GM18861 (cell line): ENCODE results near the gene RNF20.
"Not testable (repeated sequence)": the region's sequence is repeated elsewhere in the genome, so short reads cannot be mapped to it uniquely, and the experiment has no call there.

Experiments
- ATAC-seq: cut with Tn5 transposase; IDR thresholded peaks from one replicate; pipeline ENCODE4 v1.9.1; 2021; ENCODE audit not compliant: unreplicated experiment

Gene RNF20

GRCh38 chr9:101536351-101536750, 2.7 kb downstream of the RNF20 start:
- ATAC-seq = no peak

GRCh38 chr9:101536938-101537337, 3.3 kb downstream of the RNF20 start:
- ATAC-seq = no peak

- ATAC-seq = no peak
Measured at GRCh38 chr9:101540069-101540468, 6.4 kb downstream of the RNF20 start.

GRCh38 chr9:101543098-101543735, 9.6 kb downstream of the RNF20 start:
- ATAC-seq = no peak

DNA sequence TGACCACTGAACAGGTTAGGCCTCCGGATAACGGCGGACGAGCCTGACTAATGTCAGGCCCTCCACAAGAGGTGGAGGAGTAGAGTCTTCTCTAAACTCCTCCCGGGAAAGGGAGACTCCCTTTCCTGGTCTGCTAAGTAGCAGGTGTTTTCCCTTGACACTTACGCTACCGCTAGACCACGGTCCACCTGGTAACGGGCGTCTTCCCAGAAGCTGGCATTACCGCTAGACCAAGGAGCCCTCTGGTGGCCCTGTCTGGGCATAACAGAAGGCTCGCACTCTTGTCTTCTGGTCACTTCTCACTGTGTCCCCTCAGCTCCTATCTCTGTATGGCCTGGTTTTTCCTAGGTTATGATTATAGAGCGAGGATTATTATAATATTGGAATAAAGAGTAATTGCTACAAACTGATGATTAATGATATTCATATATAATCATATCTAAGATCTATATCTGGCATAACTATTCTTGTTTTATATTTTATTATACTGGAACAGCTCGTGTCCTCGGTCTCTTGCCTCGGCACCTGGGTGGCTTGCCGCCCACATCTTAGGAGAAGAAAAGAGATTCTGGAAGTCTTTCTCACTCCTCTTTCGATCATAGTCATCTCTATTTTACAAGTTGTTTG, 15.9 kb downstream of the RNF20 start:
- not testable (repeated sequence) for ATAC-seq

DNA sequence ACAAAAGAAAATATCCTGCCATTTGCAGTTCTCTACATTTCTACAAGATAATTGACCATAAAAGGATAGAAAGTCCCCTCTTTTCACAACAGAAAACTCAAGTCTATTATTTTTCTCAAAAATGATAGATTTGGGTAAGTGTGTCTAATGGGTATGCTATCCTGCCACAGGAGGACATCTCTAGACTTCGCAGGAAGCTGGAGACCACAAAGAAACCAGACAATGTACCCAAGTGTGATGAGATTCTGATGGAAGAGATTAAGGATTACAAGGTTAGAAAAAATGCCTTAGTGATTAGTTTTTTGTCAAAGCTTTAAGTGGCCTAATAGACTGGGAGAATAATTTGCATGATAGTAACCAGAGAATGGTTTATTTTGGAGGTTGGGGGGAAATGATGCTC, 28.1 kb downstream of the RNF20 start:
- no peak for ATAC-seq

GRCh38 chr9:101562966-101563365, 29.3 kb downstream of the RNF20 start:
- no peak for ATAC-seq

DNA sequence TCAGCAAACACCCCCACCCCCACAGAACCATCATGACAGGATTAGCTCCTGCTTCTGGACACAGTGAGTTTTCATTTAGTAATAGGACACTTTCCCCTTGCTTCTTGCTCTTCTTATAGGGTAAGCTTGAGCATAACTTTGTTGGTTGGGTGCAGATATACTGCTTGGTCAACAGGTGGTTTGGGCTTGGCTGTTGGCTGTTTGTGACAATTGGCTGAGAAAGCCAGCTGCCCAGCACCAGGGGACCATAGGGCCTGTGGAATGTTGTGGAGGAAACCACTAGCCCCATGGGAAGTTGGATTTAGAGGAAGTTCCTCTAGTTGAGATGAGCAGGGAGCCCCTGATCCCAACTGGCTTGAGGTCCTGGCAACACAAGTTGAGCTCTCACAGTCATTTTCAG, 30.6 kb downstream of the RNF20 start:
- no peak for ATAC-seq

DNA sequence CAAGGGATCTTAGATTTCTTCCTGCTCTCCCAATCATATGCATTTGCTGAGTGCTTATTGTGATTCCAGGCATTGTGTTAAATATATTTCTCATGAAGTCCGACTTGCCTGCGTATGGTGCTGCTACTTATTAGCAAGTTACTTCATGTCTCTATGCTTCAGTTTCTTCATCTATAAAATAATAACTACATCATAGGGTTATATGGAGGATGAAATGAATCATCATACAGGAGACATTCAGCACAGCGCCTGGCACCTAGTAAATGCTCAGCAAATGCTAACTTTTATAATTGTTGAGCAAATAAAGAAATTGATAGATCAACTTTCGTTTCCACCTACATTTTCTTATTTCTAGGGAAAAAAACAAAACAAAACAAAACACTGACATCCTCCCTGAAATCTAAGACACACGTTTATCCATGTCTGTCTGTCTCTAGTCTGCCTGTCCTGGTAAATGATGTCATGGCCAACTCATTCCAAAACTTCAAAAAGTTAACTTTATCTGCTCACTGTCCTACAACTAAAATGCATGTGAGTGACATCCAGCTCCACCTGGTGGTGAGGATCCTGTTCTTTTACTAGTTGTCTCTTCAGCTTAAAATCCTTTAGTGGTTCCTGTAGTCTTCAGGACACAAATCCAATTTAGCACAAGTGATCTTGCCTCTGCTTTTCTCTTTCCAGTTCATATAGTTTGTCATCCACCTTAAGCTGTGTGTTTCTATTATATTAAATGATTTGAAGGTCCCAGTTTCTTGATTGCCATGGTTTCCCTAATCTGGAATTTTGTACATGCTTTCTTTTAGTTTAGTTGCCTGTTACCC, 33.5 kb downstream of the RNF20 start:
- ATAC-seq = peak; percentile 83

DNA sequence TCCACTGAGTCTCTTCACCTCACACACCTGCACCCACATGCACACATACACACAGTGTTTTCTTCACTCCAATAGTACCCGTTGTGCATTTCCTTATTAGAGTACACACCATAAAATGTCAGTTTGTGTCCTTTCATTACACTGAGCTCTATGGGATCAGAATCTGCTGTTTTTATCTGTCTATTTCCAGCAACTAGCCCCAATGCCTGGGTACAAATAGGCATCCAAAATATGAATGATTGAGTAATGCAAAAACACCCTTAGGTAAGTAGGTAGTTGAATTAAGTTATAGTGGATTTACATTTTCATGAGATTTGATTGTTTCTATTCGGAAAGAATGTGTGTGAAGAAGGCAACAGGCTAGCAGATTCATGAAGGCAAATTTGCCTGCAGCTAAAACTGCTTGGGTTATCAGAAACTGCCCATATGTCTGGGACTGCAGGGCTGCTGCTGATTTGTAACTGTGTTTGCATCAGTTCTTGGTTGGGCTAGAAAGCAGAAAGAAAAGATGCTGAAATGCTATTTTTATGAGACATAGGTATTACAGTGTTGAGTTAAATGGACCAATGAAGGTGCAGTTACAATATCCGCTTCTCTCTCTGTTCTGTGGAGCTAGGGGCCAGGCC, 34.2 kb downstream of the RNF20 start:
- ATAC-seq = no peak

GRCh38 chr9:101569741-101570501, 36.3 kb downstream of the RNF20 start:
- ATAC-seq = no peak

- no peak for ATAC-seq
Measured at GRCh38 chr9:101571114-101571513, 37.5 kb downstream of the RNF20 start.

- ATAC-seq = no peak
Measured at GRCh38 chr9:101572316-101572715, 38.7 kb downstream of the RNF20 start.

GRCh38 chr9:101574731-101575333, 41.2 kb downstream of the RNF20 start:
- ATAC-seq = no peak

DNA sequence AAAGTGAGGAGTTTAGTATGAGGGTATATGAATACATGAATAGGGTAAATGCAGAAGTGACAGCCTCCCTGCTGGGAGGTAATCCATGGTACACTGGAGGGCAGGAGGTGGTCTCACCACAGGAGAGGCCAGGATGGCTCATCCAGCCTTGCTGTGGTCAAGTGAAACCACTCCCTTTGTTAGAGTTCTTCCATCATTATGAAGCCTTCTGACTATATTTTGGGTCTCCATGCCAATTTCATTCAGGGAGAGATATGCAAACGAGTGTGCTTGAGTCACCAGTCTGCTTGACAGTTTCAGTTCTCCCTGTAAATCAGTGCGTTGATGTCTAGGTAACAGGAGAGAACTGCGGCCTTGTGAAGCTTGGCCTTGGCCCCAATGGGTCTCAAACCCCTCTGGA, 44.7 kb downstream of the RNF20 start:
- ATAC-seq = no peak

DNA sequence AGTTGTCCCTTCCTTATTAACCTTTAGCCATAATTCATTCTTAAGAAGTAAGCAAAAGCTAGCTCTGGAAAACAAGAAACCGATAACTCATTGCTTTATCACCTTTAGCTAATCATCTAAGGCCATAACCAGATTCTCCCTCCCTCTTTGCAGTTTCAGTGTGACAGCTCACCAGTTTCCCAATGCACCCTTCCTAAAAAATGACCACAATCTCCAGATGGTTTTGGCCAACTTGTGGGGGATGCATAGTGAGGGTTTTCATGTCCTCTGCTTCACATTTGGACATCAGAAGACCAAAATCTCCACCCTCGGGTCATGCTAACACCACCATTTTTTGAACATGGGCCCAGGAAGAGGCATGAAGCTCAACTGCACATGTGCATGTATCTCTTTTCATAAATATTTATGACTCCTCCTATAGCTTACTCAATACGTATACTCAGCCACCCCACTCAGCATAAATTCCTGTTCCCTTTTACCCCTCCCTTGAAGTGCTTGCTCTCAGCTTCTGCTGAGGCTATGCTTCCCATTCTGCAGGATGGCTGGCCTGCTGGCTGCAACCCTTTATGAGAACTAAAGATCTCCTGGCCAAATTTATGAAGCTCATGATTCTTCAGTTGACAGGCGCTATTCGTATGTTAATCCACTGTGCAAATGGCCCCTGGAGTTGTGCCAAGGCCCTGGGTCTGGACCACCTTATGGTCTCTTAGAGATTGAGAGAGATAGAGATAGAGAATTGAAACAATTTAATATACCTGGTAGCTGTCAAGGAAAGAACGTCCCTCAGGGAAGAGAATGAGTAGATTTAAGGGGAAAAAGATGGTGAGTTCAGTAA, 46.3 kb downstream of the RNF20 start:
- ATAC-seq = no peak

DNA sequence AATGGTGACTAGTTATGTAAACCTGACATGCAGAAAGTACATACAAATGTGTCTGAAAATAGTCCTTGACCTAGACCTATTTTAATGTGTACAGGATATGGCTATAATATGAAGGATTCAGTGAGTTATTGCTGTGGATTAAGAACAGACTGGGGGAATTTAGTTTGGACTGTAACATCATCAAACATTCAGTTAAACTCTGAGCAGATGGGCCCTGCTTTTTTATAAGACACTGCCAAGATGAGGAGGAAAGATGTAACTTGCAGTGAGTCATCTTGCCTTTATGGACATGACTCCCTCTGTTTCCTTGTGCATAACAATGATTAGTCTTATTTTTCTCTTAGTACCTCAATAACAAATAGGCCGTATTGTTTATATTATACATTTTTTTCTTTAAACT, 48.9 kb downstream of the RNF20 start:
- no peak for ATAC-seq

- no peak for ATAC-seq
Measured at GRCh38 chr9:101585740-101586139, 52.1 kb downstream of the RNF20 start.

GRCh38 chr9:101586651-101587050, 53.0 kb downstream of the RNF20 start:
- ATAC-seq = peak; percentile 88
